ENCODE results near the gene TMEM37. TPM values are rescaled to one million over a fixed set of nuclear protein-coding genes. Genes with fewer than 3 reads are reported as not detected.
A peak's percentile ranks its signal among the peaks of the same experiment; 100 is the strongest.

The TMEM37 gene
- total and polyA plus RNA-seq, 2 of the 8 experiments (the other 6 are each of a cell fraction or from before 2014, with no cell fraction given) = 11.0 to 16.2 TPM

- TF ChIP-seq CTBP2 (IDR thresholded peaks at IDR 0.05; ENCODE audit: borderline replicate concordance, insufficient read depth, insufficient read length, low read length) = no peak
- TF ChIP-seq TAF7 (optimal IDR thresholded peaks at IDR 0.05; ENCODE audit: borderline replicate concordance, low read depth, low read length) = peak; percentile 64
- no peak for TF ChIP-seq GABPA (IDR thresholded peaks at IDR 0.05; ENCODE audit: borderline replicate concordance, insufficient read depth, low read length)
- TF ChIP-seq SIRT6 (IDR thresholded peaks at IDR 0.05; ENCODE audit: low read length) = no peak
- TF ChIP-seq ATF3 (IDR thresholded peaks at IDR 0.05; ENCODE audit: insufficient read depth, low read depth, low read length) = peak; percentile 44; the same call in 1 of the 2 replicates
- no peak for TF ChIP-seq CHD7 (IDR thresholded peaks at IDR 0.05; ENCODE audit: insufficient replicate concordance, low read length)
- no peak for TF ChIP-seq TCF12 (IDR thresholded peaks at IDR 0.05; ENCODE audit: low read depth, low read length)
- TF ChIP-seq RBBP5 (IDR thresholded peaks at IDR 0.05; ENCODE audit: borderline replicate concordance, low read depth, low read length) = no peak
- no peak for TF ChIP-seq BRCA1 (IDR thresholded peaks at IDR 0.05; ENCODE audit: low read depth, low read length)
These were observed 44.9 kb downstream of the TMEM37 start (continued) for GRCh38 chr2:119476301-119477112.
